Fibroblast of peridontal ligament (primary cell): ENCODE results near the gene AFDN.
A peak's percentile ranks its signal among the peaks of the same experiment; 100 is the strongest.
"Not testable (repeated sequence)": the region's sequence is repeated elsewhere in the genome, so short reads cannot be mapped to it uniquely, and the experiment has no call there.

Experiments
- DNase-seq: peaks from one replicate; pipeline ENCODE4 v3.0.0-alpha.2; 2010; ENCODE audit errors: extremely low read depth

The AFDN gene

DNA sequence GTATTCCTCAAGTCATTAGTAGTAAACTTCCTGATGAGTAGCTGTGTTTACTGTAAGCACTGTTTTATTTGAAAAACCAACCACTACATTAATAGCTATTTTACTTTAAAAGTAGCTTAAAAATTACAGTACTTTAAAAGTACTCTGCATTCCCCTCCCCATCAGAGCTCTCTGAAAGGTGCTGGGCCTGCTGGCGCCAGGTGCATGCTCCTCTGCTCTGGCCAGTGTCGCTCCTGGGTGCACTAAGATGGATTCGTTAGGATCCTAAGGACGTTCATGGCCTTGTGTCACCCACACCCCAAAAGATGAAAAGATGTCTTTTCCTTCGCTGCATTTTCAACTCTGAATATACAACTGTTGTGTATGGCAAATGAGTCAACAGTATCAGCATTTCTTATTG, 126.8 kb downstream of the AFDN start:
- DNase-seq = no peak

- no peak for DNase-seq
Observed at GRCh38 chr6:167954151-167954550, 127.4 kb downstream of the AFDN start.

DNA sequence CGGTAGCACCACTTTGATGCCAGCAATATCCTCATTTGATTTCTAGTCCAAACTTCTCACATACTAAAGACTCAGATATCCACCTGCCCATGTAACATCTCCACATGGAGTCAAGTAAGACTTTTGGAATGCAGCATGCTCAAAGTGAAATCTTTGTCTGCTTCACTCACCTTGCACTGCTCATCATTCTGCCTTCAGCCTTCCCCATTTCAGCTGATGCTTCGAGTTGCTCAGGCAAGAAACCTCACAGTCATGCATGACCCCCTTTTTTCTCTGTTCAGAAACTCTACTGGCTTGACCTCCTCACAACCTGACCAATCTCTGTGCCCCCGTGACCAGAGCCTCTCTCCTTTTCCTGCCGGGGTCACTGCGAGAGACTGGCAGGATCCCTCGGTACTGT, 129.8 kb downstream of the AFDN start:
- DNase-seq = no peak

GRCh38 chr6:167956983-167957492, 130.3 kb downstream of the AFDN start:
- DNase-seq = no peak

DNA sequence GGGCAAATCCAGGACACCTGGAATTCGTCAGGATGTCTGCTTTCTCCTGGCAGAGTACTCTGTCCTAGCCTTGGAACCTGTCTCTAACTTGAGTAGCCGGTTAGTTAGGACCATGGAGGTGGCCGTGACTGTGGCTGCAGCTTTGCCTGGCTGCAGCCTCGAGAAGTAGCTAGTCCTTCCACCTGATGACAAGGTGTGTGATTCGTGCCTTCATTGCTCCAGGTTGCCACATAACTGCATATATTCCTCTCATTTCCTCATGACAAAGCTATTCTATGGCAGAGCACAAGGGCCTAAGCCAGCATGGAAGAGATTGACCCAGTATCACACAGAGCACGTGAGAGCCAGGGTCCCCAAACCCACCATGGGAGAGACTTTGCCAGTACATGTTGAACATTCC, 130.9 kb downstream of the AFDN start:
- DNase-seq = no peak

DNA sequence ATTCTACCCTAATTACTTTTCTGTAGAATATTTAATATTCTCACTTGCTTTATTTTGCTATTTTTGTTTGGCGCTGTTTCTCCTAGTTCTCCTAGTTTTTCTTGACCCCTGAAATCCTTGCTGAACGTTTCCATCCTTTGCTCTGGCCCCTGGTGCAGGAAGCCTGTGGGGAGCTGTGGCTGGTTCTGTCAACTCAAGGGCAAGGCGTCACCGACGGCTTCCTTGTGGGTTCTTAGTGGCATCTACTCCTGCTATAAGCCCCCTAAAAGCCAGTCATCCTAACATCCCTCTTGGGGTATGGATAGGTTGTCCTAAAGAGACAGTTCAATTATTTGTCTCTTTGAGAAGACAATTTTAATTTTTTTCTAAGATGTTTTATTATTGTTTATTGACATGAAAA, 133.9 kb downstream of the AFDN start:
- no peak for DNase-seq

GRCh38 chr6:167962711-167963110, 136.0 kb downstream of the AFDN start:
- no peak for DNase-seq

DNA sequence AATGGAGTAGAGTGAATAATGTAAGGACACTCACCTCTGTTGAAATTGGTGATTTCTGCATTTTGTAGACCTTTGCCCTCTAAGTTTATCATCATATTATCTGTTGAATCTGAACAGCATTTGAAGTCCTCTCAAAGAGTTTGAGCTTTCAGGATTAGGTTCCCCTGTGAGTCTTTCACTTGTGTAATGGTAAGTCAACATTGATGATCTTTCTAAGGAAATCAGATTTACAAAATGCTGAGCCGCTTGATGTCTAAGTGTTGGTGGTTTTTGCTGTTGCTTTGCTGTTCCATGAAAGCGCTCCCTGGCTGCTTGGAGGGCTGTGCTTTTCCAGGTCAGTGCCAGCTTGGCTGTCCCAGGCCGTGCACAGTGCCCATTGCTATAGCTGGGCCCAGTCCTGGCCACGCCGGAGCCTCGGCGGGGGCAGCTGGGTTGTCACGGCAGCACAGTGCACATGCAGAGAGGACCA, 136.9 kb downstream of the AFDN start:
- no peak for DNase-seq

- no peak for DNase-seq
Observed at GRCh38 chr6:167965592-167966539, 139.2 kb downstream of the AFDN start.

- DNase-seq = no peak
Observed at GRCh38 chr6:167966540-167966905, 139.8 kb downstream of the AFDN start.

DNA sequence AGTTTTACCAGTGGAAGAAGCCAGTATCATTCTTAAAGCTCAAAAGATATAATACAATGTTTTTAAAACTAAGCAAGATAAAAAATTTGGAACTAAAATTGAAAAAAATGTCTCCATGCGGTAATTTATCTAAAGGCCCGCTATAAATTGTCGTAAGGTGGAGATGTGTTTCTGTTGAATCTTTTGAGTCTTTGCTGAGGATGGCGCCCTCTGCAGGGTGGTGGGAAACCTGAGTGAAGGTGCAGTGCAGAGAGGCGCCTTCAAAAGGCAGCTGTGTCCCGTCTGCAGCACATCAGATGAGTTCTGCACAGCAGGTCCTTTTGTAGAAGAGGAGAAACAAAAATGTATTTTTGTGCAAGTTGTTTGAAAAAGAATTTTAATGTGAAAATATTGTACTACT, 141.4 kb downstream of the AFDN start:
- no peak for DNase-seq

GRCh38 chr6:167970230-167970629, 143.5 kb downstream of the AFDN start:
- DNase-seq = no peak

DNA sequence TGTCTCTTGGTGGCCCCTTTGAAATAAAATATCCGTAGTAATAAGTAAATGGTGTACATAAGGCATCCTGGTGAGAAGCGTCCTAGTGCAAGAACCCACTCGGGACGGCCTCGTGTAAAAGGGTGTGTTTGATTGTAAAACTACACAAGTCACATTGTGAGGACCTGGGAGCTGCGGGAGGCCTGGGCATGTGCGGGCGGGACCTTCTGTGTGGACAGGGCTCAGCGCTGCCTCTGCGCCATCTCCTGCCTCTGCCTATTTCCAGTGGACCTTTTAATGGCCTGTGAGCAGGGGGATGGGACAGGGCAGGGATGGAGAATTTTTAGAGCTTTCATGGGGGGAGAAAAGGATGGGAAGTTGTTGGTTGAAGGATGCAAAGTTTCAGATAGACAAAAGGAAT, 145.5 kb downstream of the AFDN start:
- DNase-seq = no peak

DNA sequence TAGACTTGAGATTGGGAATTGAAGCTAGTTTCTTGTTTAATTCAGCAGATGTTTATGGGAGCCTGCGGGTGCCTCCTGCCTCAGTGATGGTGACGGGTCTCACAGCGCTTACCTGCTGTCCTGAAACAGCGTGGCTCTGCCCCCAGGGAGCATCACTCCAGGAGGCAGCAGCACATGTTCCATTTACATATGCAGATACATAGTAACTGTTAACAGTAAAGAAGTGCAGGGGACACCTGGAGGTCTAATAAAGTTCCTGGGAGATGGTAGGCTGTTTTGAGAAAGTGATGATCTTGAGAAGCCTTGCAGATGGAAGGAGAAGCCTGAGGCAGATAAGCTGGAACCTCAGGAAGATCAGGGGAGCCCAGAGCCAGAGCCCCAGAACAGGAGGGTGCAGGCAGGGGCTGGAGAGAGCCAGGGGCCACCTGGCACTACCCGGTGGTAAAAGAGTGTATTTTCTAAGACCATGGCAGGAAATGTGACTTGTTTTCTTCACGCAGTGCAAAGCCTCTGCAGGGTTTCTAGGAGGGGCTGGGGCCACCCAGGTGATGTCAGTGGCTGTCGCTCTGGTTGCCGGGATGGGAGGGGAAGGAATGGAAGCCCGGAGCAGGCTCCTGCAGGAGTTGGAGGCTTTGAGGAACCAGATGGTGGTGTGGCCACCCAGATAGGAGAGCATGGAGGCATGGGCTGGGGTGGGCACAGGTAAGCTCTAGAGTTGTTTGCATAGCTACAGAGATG, 146.6 kb downstream of the AFDN start:
- no peak for DNase-seq

GRCh38 chr6:167974640-167975344, 148.1 kb downstream of the AFDN start:
- DNase-seq = peak; percentile 43

DNA sequence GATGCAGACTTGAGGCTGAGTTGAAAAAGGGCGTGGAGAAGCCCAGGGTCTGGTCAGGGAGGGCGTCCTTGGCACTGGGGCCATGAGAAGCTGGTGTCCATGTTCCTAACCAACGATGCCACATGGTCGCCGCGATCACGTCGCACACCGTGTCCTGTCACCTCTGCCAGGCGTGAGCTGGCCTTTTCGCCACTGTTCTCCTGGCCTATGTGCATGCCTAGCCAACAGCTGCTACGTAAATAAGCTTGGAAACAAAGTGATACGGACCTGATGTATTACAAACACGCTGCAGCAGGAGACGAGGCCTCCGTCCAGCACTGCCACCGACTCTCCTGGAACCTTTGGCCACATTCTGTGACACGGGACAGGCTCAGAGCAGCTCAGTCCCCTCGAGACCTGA, 148.7 kb downstream of the AFDN start:
- DNase-seq = no peak

GRCh38 chr6:167976116-167976657, 149.5 kb downstream of the AFDN start:
- DNase-seq = not testable (repeated sequence)

DNA sequence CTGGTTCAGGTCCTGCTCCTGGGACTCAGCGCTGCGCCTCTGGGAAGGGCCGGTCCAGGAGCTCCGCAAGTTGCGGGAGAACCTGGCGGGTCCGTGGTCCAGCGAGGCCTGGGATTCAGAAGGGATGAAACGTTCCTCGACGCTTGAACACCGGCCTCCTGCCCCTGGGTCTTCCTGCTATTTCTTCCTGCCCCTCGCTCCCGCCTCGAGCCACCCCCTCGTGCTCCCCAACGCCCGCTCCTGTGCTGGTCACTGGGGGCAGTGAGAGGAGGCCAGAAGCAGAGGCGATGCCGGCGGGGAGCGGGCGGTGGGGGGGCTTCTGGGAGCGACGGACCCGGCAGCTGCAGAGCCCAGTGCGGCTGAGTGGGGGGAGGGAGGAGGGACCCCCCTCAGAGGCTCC, 150.0 kb downstream of the AFDN start:
- no peak for DNase-seq

- DNase-seq = no peak
Observed at GRCh38 chr6:167977717-167978467, 151.2 kb downstream of the AFDN start.

DNA sequence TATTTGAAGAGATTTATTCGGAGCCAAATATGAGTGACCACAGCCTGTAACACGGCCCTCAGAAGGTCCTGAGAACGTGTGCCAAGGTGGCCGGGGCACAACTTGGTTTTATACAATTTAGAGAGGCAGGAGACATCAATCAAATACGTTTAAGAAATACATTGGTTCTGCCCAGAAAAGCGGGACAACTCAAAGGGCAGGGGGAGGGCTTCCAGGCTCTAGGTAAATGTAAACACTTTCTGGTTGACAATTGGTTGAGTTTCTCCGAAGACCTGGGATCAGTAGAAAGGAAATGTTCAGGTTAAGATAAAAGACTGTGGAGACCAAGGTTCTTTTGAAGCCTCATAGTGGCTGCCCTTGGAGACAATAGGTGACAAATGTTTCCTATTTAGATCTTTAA, 151.9 kb downstream of the AFDN start:
- no peak for DNase-seq
